Tibial nerve (tissue), 3 donors: ENCODE measurements around the gene GABARAPL2.

Experiments used
- POLR2A ChIP-seq, 2 donors: fragments of 450-650 bp; IDR thresholded peaks; one replicate each; pipeline ENCODE4 v1.6.1; 2017; ENCODE audit warnings: antibody characterized with exemption in 2 of 2, mild to moderate bottlenecking in 2 of 2, moderate library complexity in 2 of 2
- TF ChIP-seq, protein P1 (sequence below), 5 experiments: fragments of 200-600 bp in 3 of 5; fragments of 450-650 bp in 2 of 5; sonication (generic) in 3 of 5; IDR thresholded peaks; one replicate each; pipeline ENCODE4 v1.5.1; 2016 to 2019; ENCODE audit warnings: antibody characterized with exemption in 5 of 5, mild to moderate bottlenecking in 3 of 5, moderate library complexity in 2 of 5

GRCh38 chr16:75606507-75606906 is 40.3 kb downstream of the GABARAPL2 start:
- TF ChIP-seq, protein P1, sequence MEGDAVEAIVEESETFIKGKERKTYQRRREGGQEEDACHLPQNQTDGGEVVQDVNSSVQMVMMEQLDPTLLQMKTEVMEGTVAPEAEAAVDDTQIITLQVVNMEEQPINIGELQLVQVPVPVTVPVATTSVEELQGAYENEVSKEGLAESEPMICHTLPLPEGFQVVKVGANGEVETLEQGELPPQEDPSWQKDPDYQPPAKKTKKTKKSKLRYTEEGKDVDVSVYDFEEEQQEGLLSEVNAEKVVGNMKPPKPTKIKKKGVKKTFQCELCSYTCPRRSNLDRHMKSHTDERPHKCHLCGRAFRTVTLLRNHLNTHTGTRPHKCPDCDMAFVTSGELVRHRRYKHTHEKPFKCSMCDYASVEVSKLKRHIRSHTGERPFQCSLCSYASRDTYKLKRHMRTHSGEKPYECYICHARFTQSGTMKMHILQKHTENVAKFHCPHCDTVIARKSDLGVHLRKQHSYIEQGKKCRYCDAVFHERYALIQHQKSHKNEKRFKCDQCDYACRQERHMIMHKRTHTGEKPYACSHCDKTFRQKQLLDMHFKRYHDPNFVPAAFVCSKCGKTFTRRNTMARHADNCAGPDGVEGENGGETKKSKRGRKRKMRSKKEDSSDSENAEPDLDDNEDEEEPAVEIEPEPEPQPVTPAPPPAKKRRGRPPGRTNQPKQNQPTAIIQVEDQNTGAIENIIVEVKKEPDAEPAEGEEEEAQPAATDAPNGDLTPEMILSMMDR (IDR thresholded peaks at IDR 0.05): no peak
- TF ChIP-seq POLR2A (IDR thresholded peaks at IDR 0.05): no peak
